Measurements from ENCODE around the gene HSD17B12.
A peak's percentile ranks its signal among the peaks of the same experiment; 100 is the strongest.
"Not testable (repeated sequence)": the region's sequence is repeated elsewhere in the genome, so short reads cannot be mapped to it uniquely, and the experiment has no call there.

HSD17B12 gene

DNA sequence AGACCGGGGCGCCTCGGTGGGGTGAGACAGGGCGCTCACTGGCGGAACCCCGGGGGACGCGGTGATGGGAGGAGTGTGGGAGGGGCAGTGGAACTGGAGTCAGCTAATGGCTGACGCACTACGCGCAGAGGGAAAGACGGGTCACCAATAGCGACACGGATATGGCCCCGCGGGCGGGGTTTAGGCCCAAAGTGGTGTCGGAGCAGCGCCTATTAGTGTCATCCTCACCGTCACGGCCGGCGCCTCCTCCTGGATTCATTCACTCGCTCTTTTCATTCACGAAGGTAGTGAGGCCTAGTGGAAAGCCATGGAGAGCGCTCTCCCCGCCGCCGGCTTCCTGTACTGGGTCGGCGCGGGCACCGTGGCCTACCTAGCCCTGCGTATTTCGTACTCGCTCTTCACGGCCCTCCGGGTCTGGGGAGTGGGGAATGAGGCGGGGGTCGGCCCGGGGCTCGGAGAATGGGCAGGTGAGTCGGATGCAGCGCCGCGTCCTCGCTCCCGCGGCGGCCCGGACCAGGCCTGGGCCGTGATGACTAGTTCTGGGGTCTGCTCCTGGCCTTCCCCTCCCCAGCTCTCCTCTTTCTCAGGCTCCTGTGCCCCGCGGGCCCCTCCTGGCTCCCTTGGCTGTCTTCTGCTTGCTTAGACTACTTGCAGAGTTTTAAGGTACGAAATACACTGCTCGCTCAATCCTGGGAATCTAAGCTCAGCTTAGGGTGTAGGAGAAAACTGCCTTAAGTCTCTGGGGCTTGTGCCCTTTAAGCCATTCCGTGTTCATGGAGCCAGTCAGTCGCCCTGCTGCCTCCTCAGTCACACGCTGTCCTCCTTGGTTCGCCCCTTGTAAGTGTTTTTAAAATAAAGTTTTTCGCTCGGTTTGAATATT lies at the start of gene HSD17B12:
HSD17B12 (plus strand) TSS at position 218 of the 880 bp plus-strand sequence; CDS start at position 308, 90 bp downstream.
- DNase-seq (ENCODE audit: low read depth in 2 of 2) = peak; percentile 99 to 100

DNA sequence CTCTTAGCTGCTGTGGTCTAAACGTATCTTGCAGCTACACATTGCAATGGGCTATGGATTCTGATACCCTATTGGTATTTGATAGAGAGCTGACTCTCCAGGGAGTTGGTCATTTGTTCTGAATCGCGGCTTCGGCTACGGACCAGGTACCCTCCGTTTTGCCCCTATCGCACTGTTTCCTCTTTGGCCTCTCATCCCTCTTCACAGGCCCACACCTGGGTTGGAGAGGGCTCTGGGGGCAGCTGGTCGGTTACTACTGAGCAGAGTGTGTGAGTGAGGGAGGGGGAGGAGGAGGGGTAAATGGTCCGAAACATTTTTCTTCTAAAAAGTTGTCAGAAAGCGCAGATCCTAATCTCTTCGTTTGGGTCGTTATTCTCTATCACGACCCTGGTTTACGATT lies 48.8 kb upstream of the HSD17B12 start:
- no peak for DNase-seq (ENCODE audit: low read depth in 2 of 2)

DNA sequence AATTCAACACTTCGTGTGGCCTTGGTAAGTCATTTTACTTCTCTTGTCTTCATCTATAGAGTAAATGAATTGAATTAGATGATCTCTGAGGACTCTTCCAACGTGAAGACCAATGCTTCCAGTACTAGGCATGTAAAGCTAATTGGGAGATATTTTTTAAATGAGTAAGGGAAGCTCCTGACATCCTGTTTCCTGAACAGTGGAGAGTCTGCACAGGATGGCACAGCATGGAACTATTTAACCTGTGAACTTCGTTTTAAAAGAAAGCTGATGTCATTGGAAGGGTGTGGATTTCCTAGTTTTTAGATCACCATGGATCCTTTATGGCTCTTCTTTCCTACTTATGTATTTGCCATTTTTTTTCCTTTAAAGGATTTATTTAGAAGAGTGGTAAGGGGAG lies 48.4 kb upstream of the HSD17B12 start:
- no peak for DNase-seq (ENCODE audit: low read depth in 2 of 2)

DNA sequence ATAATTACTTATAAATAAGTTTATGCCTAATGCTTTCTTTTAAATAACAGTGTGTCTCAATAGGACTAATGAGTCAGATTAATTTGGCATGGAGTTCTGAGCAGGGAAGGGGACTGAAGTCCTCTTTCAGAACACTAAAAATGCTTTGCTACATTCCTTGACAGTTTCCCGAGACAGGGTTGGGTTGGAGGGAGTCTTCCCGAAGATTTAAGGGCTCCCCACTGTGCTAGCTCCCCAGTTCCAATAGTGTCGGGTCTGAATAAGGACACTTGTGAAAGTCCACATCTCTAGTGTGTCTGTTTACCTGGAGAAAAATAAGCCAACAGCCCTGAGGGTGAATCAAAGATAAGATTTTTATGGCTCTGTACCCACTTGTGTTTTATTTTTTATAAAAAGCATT lies 41.8 kb upstream of the HSD17B12 start:
- no peak for DNase-seq (ENCODE audit: low read depth in 2 of 2)

DNA sequence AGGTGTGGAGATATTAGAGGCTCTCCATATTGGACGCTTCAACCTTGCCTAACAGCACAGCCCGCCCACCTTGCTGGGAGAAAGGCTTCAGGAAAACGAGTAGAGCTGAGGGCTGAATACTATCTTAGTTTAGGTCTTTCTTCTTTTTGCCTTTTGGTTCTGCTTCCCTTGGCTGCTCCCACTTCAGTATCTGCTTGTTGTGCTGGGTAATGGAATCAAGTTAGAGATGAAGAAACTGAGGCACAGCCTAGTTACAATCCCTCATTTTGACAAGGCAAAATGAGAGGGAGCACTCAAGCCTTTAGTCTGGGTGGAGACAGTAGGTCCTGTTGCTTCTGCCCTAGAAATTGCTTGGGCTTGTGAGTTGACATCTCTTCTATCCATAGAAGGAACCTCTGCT lies 41.3 kb upstream of the HSD17B12 start:
- no peak for DNase-seq (ENCODE audit: low read depth in 2 of 2)

DNA sequence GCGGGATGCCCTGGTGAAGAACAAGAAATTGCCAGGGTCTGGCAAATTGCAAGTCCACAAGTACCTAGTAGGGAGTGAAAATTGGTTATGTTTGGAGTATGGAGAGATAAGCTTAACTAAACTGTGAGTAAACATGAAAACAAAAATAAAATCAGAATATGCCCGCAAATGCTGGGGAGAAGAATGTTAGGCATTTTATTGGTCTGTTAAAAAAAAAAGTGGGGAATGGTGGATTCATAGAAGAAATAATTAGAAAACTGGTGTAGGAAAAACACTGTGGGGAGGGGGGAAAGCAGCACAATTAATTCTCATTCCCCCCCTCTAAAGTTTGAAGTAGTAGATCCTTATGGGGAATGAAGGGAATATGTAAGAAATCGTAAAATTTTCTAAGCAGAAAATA lies 40.6 kb upstream of the HSD17B12 start:
- DNase-seq (ENCODE audit: low read depth in 2 of 2) = no peak

DNA sequence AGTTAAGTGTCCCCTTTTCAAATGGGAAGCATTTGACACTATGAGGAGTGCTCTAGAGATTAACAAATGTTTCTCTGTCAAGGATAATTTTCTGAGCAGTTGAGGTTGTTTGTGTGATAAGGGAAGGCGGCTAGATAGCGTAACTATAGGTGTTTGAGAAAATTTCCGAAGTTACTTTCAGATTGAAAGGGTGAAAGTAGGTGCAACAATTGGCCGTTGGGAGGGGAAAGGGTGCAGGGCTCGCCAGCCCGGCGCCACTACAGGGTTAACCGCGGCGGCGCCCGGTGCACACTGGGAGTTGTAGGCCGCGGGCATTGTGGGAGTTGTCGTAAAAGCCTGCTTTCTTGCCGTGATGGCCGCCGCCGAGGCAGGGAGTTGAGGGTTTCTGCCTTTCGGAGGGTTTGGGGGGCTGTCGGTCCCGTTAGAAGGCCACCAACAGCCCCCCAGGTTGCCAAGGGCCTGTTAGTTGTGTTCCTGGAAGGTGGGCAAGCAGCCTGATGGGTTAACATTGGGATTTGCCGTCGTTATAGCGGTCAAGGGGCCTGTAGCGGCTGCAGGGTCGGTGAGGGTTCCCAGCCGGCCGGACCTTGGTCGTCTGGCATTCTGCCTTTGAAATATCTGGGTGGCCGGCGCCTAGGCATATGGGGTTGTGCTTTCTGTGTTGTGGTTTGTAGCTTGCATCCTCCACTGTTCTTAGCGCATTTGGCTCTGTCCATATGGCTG lies 36.5 kb upstream of the HSD17B12 start:
- peak; percentile 77 to 81 for DNase-seq (ENCODE audit: low read depth in 2 of 2)

DNA sequence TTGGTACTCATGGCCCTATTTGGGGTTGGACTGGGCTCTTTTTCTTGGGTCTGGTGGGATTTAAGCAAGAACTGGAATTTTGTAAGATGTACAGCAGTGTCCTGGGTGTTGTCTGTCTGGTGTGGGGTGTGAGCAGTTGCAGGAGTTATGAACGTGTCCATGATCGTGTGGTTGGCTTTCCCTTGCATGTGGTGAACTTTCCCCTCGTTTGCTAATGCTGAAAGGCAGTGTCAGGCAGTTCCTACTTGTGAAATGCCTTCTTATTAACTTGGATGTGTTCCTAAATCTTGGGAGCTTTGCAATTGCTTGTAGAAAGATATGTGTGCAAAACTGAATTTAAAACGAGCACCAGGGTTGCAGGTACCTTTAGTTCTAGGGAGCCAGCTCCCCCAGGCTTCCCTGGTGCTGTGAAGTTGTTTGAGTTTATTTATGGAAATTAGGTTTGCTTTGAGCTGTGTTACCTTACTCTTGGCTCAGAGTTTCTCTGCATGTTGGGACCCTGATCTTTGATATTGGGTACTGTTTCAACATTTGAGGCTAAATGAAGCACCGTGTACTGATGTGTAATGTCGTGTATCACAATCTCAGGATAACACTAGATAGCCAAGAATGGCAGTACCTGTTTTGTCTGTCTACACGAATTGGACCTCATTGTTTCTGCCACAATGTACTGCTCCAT lies 35.8 kb upstream of the HSD17B12 start:
- no peak for DNase-seq (ENCODE audit: low read depth in 2 of 2)

DNA sequence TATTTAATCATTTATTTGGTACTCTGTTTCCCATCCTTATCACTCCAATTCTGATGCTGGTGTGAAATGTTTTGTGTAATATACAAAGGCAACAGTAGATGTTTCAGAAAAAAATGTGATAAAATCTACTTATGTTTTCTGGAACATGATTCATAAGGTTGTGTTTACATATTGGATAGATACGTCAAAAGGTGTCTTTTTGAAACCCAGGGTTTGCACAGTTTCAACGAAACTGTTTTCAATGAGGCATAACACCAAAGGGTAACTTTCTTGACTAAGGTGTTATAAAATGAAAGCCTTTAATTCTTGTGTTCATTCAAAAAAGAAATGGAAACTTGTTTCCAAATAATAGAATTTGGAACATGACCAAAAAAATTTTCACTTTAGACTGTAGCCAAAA lies 33.8 kb upstream of the HSD17B12 start:
- DNase-seq (ENCODE audit: low read depth in 2 of 2) = no peak

DNA sequence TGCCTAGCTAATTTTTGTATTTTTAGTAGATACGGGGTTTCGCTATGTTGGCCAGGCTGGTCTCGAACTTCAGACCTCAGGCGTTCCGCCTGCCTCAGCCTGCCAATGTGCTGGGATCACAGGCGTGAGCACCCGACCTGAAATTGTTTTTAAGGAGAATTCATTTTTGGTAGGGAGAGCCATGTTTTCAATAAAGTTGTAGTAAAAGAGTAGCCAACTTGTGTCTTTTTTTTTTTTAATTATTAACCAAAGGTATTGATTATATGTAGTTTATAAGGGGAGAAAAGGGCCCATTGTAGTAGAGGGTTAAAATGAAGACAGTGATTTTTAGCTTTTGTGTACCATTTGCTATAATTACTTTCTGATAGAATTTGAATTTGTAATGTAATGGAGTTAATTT lies 31.6 kb upstream of the HSD17B12 start:
- no peak for DNase-seq (ENCODE audit: low read depth in 2 of 2)

DNA sequence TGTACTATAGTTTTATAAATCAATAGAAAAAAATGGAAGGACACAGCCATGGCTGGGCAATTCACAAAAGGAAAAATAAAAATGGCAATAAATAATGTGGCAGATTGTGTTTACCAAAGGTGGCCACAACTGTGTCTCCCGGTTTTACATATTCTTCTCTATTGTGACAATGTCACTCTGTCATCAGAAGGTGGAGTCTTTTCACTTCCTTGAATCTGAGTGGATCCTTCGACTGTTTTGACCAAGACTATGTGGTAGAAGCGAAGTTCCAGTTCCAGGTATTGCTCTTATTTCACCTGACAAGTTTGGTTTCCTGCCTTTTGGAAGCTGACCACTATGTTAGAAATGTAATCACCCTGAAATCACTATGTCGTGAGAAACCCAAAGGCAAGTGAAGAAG lies 31.0 kb upstream of the HSD17B12 start:
- no peak for DNase-seq (ENCODE audit: low read depth in 2 of 2)

DNA sequence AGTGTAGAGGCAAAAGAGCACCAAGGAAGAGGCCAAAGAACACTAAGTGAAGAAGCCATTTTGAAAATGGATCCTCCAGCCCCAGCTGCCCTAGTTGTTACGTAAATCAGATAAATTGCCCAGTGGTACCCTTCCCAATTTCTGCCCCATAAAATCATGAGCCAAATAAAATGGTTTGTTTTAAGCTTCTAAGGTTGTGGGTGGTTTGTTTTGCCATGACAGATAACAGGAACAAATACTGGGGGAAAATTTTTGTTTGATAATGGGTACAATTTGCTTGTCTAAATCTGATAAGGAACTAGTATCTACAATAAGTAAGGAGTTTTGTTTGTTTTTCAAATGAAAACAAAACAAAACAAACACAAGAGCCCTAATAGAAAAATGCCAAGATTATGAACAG lies 30.6 kb upstream of the HSD17B12 start:
- DNase-seq (ENCODE audit: low read depth in 2 of 2) = no peak

DNA sequence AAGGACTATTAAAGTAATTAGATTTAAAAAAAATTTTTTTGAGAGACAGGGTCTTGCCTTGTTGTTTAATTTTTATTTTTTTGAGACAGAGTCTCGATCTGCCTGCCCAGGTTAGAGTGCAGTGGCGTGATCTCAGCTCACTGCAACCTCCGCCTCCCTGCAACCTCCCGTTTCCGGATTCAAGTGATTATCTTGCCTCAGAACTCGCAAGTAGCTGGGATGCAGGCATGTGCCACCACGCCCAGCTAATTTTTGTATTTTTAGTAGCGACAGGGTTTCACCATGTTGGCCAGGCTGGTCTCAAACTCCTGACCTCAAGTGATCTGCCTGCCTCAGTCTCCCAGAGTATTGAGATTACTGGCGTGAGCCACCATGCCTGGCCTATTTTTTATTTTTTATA lies 17.5 kb upstream of the HSD17B12 start:
- DNase-seq (ENCODE audit: low read depth in 2 of 2) = not testable (repeated sequence)

DNA sequence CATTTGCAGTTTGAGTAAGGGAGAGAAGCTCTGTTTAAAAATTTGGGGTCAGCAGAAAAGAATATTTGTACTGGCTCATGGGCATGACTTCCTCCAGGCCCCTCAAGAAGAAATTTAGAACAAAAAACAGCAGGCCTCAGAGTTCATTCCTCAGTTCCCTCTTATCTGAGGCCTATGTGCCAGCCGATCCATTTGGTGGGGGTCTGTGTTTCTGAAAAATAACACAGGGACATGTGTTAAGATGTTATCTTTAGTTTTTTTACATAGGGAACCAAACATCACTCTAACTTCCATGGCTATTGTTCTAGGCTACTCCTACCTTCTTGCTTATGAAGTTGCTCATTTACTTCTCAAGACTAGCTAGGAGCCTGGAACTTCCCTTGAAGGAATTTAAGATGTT lies 16.2 kb upstream of the HSD17B12 start:
- DNase-seq (ENCODE audit: low read depth in 2 of 2) = no peak

DNA sequence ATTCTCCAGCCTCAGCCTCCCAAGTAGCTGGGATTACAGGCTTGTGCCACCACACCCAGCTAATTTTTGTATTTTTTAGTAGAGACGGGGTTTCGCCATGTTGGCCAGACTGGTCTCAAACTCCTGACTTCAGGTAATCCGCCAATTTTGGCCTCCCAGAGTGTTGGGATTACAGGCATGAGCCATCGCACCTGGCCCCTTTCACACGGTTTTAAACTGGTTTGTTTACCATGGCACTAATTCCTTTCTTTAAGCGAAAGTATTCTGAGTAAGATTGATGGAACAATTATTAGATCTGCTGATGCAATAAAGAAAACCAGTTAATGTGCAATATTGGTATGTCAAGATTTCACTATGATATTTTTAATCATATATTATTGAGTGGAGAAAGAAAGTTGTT lies 9.3 kb upstream of the HSD17B12 start:
- not testable (repeated sequence) for DNase-seq (ENCODE audit: low read depth in 2 of 2)

DNA sequence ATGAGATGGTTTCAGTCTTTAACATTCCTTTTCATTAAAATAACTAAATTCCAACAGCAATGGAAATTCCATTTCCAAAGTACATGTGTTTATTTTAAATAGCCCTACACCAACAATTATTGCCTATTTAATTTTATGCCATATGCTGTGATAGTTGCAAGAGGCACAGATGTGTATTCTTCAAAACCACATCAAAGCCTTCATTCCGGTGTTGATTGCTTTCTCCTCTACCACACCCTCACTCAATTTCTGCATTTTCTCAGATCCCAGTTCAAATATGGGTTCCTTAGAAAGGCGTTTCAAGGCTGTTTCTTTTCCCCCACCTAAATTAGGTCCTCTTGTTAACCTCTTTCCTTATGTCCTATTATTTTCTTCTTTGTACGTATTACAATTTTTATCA lies 6.0 kb upstream of the HSD17B12 start:
- DNase-seq (ENCODE audit: low read depth in 2 of 2) = no peak

DNA sequence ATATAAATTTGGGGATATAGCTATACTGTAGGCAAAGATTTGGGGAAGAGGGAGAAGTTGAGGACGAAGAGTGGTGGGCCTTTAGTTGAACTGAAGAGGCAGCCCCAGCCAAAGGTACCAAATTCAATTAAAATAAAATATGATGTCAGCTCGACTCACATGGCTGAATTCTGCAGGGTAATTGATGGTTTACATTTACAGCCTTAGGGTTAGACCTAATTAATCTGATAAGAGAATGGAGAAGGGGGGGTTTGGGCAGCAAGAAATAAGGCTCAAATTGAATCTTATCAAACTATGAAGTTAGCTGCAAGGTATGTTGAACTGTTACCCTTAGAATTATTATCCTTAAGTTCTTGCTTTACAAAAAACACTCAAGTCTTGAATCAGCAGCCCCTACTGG lies 3.6 kb upstream of the HSD17B12 start:
- DNase-seq (ENCODE audit: low read depth in 2 of 2) = no peak

DNA sequence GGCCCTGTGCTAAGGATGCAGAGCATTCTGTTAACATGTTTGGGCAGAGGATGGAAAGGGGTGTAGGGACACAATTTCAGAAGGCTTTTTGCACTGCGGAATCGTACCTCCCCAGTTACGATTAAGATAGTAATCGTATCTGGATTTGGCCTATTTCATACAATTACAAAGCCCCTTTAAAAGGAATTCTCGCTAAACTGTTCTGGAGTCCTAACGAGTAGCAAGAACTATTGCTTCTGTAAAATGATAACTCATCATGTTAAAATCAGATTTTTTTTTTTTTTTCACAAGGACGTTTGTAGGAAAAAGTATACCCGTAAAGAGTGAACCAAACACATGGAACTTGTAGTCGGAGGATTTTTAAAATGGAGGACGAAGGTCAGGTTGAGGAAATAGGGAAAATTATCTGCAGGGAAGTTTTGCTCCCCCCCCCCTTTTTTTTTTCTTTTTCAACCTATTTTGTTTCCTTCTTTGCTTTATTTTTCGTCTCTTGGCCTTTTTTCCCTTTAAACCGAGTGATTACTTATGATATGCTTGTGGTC lies 934 bp downstream of the HSD17B12 start:
- no peak for DNase-seq (ENCODE audit: low read depth in 2 of 2)

DNA sequence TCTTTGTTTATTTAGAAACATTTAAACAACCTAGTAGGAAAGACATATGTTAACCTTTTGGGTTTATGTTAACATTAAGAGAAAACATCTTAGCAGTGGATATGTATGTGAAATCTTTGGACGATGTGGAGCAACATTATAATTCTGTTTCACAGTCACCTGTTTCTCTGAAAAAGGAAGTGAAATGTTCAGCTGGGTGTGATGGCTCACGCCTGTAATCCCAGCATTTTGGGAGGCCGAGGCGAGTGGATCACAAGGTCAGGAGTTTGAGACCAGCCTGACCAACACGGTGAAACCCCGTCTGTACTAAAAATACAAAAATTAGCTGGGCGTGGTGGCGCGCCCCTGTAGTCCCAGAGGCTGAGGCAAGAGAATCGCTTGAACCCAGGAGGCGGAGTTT lies 1.5 kb downstream of the HSD17B12 start:
- not testable (repeated sequence) for DNase-seq (ENCODE audit: low read depth in 2 of 2)

DNA sequence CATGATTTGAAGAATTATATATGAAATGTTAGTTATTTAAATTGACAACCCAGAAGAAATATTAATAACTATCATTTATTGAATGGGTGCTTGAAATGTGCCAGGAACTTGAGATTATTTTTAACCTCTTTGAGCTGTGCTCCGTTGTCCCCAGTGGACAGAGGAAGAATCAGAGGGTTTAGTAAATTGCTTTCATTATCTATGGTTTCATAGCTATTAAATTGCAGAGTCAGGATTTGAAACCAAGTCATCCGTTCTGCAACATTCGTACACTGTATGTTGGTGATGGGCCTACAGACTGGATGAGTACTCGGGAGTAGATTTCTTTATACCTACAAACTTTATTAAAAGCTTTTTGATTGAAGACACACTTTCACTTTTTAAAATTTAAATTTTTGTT lies 4.9 kb downstream of the HSD17B12 start:
- no peak for DNase-seq (ENCODE audit: low read depth in 2 of 2)

DNA sequence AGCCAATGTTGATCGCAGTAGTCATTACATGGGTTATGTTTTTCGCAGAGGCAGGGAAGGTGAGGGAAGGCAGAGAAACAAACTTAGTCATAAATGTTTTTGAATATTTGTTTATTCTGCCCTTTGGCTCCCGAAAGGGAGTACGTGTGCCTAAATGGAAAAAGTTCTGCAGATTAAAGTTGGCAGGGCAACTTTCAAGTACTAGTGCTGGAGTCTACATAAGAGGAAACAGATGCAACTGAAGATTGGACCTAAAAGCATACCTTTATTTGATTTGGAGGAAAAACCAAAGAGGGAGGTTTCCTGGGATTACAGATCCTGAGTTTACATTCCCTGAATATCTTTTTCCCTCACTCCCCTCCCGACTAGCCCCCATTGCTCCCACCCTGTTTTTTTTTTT lies 5.7 kb downstream of the HSD17B12 start:
- no peak for DNase-seq (ENCODE audit: low read depth in 2 of 2)

DNA sequence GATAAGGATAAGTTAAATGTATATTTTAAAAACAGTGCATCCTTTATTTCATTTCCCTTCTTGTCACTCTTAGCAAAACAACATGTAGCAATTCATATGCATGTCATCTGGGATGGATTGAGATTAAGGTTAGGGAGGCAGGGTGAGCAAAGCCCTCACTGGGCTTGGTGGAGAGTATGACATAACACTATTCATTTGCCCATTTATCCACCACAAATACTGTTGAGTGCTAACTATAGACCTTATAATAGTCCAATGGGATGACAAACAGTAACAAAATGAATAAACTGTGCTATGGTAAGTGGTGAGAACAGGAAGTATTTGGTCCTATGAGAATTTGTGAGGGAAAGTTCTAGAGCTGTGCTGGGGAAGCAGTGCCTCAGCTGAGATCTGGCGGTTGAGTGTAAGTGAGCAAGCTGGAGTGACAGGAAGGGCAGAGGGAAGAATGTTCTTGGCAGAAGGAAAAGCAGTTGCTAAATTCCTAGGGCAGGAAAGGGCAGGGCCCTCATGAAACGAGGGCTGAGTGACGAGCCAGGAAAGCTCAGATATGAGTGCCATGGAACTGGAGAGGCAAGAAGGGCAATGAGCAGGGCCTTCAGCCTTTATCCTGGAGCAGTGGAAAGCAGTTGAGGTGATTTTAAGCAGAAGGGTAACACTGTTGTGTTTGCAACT lies 6.7 kb downstream of the HSD17B12 start:
- DNase-seq (ENCODE audit: low read depth in 2 of 2) = no peak

Data from stimulated activated CD8-positive, alpha-beta memory T cell treated with anti-CD3 and anti-CD28 coated beads, Interleukin-7, amount 100 ng/mL, for 4 hours (primary cell).